Keratinocyte (primary cell): ENCODE results near the gene PTX3. TPM values are rescaled to one million over a fixed set of nuclear protein-coding genes. Genes with fewer than 3 reads are reported as not detected.

ENCODE experiments used
- DNase-seq: peaks from one replicate; pipeline ENCODE4 v3.0.0-alpha.2; 2011; ENCODE audit warnings: low read depth, missing footprints, low spot score
- FAIRE-seq: peaks from 2 replicates; lab custom pipeline; 2011; peaks lifted over from hg19 to GRCh38; lab: Jason Lieb, UNC
- H2AFZ ChIP-seq: 2 replicates; pipeline ENCODE4 v1.6.0; 2012; ENCODE audit warnings: low read length, control low read depth, inconsistent platforms; ENCODE audit not compliant: control insufficient read depth
- H3K27ac ChIP-seq: 2 replicates; pipeline ENCODE4 v1.5.1; 2011; ENCODE audit warnings: low read length; ENCODE audit not compliant: control insufficient read depth, insufficient read depth
- H3K27me3 ChIP-seq: 3 replicates; pipeline ENCODE4 v1.6.0; 2011; ENCODE audit warnings: low read length; ENCODE audit not compliant: control insufficient read depth, insufficient read depth; ENCODE audit errors: extremely low read depth
- H3K36me3 ChIP-seq, 2 experiments: 2 replicates in 1 of 2; 3 replicates in 1 of 2; pipeline ENCODE4 v1.5.1; 2011; ENCODE audit warnings: low read length in 2 of 2, mild to moderate bottlenecking in 1 of 2; ENCODE audit not compliant: control insufficient read depth in 2 of 2, insufficient read depth in 2 of 2; ENCODE audit errors: extremely low read depth in 1 of 2
- H3K4me1 ChIP-seq: 3 replicates; pipeline ENCODE4 v1.5.1; 2011; ENCODE audit warnings: low read length; ENCODE audit not compliant: control insufficient read depth, insufficient read depth; ENCODE audit errors: extremely low read depth
- H3K4me2 ChIP-seq: 3 replicates; pipeline ENCODE4 v1.6.0; 2011; ENCODE audit warnings: low read depth, low read length; ENCODE audit not compliant: control insufficient read depth, insufficient read depth; ENCODE audit errors: extremely low read depth
- H3K4me3 ChIP-seq, 3 experiments: fragments of 200-600 bp in 1 of 3; sonication (generic) in 1 of 3; 2 replicates in 2 of 3; 3 replicates in 1 of 3; pipeline ENCODE4 v1.5.1; 2011 to 2016; ENCODE audit warnings: low read length in 3 of 3, mild to moderate bottlenecking in 3 of 3, control low read depth in 2 of 3, inconsistent platforms in 1 of 3, low read depth in 1 of 3, mixed read lengths in 1 of 3, mixed run types in 1 of 3, moderate library complexity in 1 of 3; ENCODE audit not compliant: control insufficient read depth in 2 of 3, insufficient read depth in 2 of 3; ENCODE audit errors: extremely low read depth in 1 of 3
- H3K79me2 ChIP-seq: 2 replicates; pipeline ENCODE4 v1.6.0; 2012; ENCODE audit warnings: low read length; ENCODE audit not compliant: control insufficient read depth, insufficient read depth
- H3K9ac ChIP-seq: 3 replicates; pipeline ENCODE4 v1.6.0; 2011; ENCODE audit warnings: low read length; ENCODE audit not compliant: control insufficient read depth, insufficient read depth; ENCODE audit errors: extremely low read depth
- H3K9me1 ChIP-seq: 3 replicates; pipeline ENCODE4 v1.6.0; 2011; ENCODE audit warnings: low read length; ENCODE audit not compliant: control insufficient read depth, insufficient read depth; ENCODE audit errors: extremely low read depth
- H3K9me3 ChIP-seq: 2 replicates; pipeline ENCODE4 v1.5.1; 2012; ENCODE audit warnings: low read depth, low read length; ENCODE audit not compliant: control insufficient read depth
- H4K20me1 ChIP-seq: 3 replicates; pipeline ENCODE4 v1.6.0; 2011; ENCODE audit warnings: low read length; ENCODE audit not compliant: control insufficient read depth, insufficient read depth; ENCODE audit errors: extremely low read depth
- CTCF ChIP-seq, 3 experiments: IDR thresholded peaks in 1 of 3; conservative IDR thresholded peaks in 1 of 3; optimal IDR thresholded peaks in 1 of 3; 2 replicates in 2 of 3; 3 replicates in 1 of 3; pipeline versions ENCODE3 to v1.5.1; 2011; ENCODE audit warnings: low read length in 3 of 3, mild to moderate bottlenecking in 3 of 3, moderate library complexity in 2 of 3, control low read depth in 1 of 3, inconsistent platforms in 1 of 3; ENCODE audit not compliant: insufficient read depth in 2 of 3; ENCODE audit errors: extremely low read depth in 1 of 3
- EZH2 ChIP-seq: IDR thresholded peaks from one replicate; pipeline ENCODE4 v1.6.1; 2012; ENCODE audit warnings: inconsistent platforms, mild to moderate bottlenecking, low read length, moderate library complexity
- dilution Hi-C: fragments of 300-500 bp; cut with MboI; formaldehyde crosslinking; loops from one replicate; pipeline ENCODE4 v1.7.0; 2020; ENCODE audit warnings: low sequenced_read_pairs; ENCODE audit not compliant: extremely low pct_ligation_motif_present
- polyA plus RNA-seq, 5 experiments: library from polyadenylated mRNA; depleted of rRNA in 3 of 5; stranded (reverse) in 3 of 5; stranded (forward) in 1 of 5; unstranded in 1 of 5; fragments of >200 nt; gene quantifications; 1 replicate in 1 of 5; 2 replicates in 3 of 5; 3 replicates in 1 of 5; pipeline versions ENCODE4 v1.2.1 to v1.2.3, GENCODE V29; 2011 to 2012; ENCODE audit warnings: missing spikeins in 2 of 5, low read depth in 1 of 5, low replicate concordance in 1 of 5

PTX3 gene
- polyA plus RNA-seq, 1 donor (not counting 4 experiments of a cell fraction or from before 2014, with no cell fraction given) = 0.14 TPM

DNA sequence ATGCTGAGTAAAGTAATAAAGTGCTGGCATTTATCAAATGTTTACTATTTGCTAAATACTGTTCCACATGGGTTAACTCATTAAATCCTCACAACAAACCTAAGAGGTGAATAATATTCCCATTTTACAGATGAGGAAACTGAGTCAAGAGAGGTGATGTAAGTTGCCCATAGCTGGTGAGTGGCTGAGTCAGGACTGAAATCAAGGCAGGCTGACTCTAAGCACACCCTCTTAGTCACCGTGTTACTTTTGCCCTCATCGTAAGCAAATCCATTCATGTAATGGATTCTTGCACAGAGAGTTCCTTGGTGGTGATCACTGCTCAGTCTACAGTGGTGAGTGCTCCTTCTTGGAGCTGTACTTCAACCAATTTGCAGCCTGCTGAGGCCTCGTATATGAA lies 28.9 kb upstream of the PTX3 start:
- H3K27me3 ChIP-seq = no peaks in the 10 kb centered on the region
- no peaks in the 10 kb centered on the region for H3K36me3 ChIP-seq
- H3K4me2 ChIP-seq = no peak overlapping the region
- no peak overlapping the region for H3K27ac ChIP-seq
- no peaks in the 10 kb centered on the region for H4K20me1 ChIP-seq
- H3K9me1 ChIP-seq = no peaks in the 10 kb centered on the region
- no peak for TF ChIP-seq EZH2
- TF ChIP-seq CTCF (optimal IDR thresholded peaks at IDR 0.05 in 1 of 3, IDR thresholded peaks at IDR 0.05 in 1 of 3, conservative IDR thresholded peaks at IDR 0.05 in 1 of 3; ENCODE audit: extremely low read depth in 1 of 3, insufficient read depth in 2 of 3, low read length in 3 of 3) = no peak
- DNase-seq = no peak
- dilution Hi-C loops = no loop called here
- no peak overlapping the region for H3K4me3 ChIP-seq
- no peak overlapping the region for H2AFZ ChIP-seq
- H3K4me1 ChIP-seq = peaks cover 10% of the 10 kb centered on the region
- no peak overlapping the region for H3K9ac ChIP-seq
- no peaks in the 10 kb centered on the region for H3K79me2 ChIP-seq
- FAIRE-seq = no peak
- no peaks in the 10 kb centered on the region for H3K9me3 ChIP-seq

DNA sequence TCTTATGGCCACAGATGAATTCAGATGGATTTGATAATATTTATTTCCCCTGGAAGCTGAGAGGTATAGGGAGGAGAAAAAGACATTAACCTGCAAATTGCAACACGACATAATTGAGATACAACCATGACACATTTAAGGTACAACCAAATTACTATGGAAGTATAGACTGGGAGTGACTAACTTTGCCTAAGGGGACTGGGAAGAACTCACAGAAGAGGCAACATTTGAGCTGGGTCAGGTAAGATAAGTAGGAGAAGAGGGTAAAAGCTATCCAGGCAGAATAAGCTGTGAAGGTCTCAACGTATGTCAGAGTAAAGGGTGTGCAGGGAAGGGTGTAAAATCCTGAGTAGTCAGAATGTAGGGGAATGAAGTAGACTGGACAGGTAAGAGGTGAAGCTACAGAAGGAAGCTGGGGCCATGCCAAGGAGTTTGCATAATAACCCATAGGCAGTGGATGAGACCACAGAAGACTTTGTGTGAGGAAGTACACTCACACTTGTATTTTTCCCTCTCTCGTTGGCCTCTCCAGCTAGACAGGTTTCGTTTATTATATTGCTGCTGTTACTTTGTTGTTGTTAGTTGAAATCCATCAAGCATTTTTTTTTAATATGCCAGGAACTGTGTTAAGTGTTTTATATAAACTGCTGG lies 28.0 kb upstream of the PTX3 start:
- Histone ChIP-seq H3K27me3 (no peaks in the 10 kb centered on the region), H3K36me3 (no peaks in the 10 kb centered on the region), H2AFZ (no peak overlapping the region), H3K4me1 (peaks cover 10% of the 10 kb centered on the region), H3K79me2 (no peaks in the 10 kb centered on the region), H3K4me2 (peak overlapping the region; percentile 39), H3K9me1 (no peaks in the 10 kb centered on the region), H3K27ac (no peak overlapping the region), H3K9ac (no peak overlapping the region), H3K9me3 (no peaks in the 10 kb centered on the region), H4K20me1 (no peaks in the 10 kb centered on the region), H3K4me3 (no peak overlapping the region)
- no peak for TF ChIP-seq EZH2
- TF ChIP-seq CTCF (optimal IDR thresholded peaks at IDR 0.05 in 1 of 3, IDR thresholded peaks at IDR 0.05 in 1 of 3, conservative IDR thresholded peaks at IDR 0.05 in 1 of 3; ENCODE audit: extremely low read depth in 1 of 3, insufficient read depth in 2 of 3, low read length in 3 of 3) = no peak
- dilution Hi-C loops = no loop called here
- no peak for DNase-seq
- no peak for FAIRE-seq
